ENCODE data around the gene NCK1.
"Not testable (repeated sequence)": the region's sequence is repeated elsewhere in the genome, so short reads cannot be mapped to it uniquely, and the experiment has no call there.

The NCK1 gene

DNA sequence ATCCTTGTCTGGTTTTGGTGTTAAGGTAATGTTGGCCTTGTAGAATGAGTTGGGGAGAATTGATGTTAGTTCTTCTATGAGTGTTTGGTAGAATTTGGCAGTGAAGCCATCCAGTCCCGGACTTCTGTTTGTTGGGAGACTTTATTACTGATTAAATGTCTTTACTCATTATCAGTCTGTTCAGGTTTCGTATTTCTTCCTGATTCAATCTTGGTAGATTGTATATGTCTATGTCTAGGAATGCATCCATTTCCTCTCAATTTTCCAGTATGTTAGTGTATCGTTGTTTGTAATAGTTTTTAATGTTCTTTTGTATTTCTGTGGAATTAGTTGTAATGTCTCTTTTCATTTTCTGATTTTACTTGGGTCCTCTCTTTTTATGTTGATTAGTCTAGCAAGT, 39.4 kb downstream of the NCK1 start:
- in situ Hi-C loops (cut with HindIII; ENCODE audit: low sequenced_read_pairs): no loop called here
- DNase-seq (ENCODE audit: low read depth, low spot score): no peak
- H3K4me3 ChIP-seq (ENCODE audit: low read depth, low read length): no peak overlapping the region
- TF ChIP-seq, protein P1, sequence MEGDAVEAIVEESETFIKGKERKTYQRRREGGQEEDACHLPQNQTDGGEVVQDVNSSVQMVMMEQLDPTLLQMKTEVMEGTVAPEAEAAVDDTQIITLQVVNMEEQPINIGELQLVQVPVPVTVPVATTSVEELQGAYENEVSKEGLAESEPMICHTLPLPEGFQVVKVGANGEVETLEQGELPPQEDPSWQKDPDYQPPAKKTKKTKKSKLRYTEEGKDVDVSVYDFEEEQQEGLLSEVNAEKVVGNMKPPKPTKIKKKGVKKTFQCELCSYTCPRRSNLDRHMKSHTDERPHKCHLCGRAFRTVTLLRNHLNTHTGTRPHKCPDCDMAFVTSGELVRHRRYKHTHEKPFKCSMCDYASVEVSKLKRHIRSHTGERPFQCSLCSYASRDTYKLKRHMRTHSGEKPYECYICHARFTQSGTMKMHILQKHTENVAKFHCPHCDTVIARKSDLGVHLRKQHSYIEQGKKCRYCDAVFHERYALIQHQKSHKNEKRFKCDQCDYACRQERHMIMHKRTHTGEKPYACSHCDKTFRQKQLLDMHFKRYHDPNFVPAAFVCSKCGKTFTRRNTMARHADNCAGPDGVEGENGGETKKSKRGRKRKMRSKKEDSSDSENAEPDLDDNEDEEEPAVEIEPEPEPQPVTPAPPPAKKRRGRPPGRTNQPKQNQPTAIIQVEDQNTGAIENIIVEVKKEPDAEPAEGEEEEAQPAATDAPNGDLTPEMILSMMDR (IDR thresholded peaks at IDR 0.05; ENCODE audit: low read depth, low read length): no peak

- in situ Hi-C loops (cut with HindIII; ENCODE audit: low sequenced_read_pairs); H3K4me3 ChIP-seq (ENCODE audit: low read depth, low read length); DNase-seq (ENCODE audit: low read depth, low spot score): not testable (repeated sequence)
Measured at GRCh38 chr3:136902530-136902929, 40.5 kb downstream of the NCK1 start.

- in situ Hi-C loops (cut with HindIII; ENCODE audit: low sequenced_read_pairs): no loop called here
- TF ChIP-seq, protein P1 (IDR thresholded peaks at IDR 0.05; ENCODE audit: low read depth, low read length): no peak
- DNase-seq (ENCODE audit: low read depth, low spot score): no peak
- H3K4me3 ChIP-seq (ENCODE audit: low read depth, low read length): no peak overlapping the region
Measured at GRCh38 chr3:136903899-136904298, 41.9 kb downstream of the NCK1 start.

GRCh38 chr3:136904746-136905145, 42.7 kb downstream of the NCK1 start:
- in situ Hi-C loops (cut with HindIII; ENCODE audit: low sequenced_read_pairs): no loop called here
- TF ChIP-seq, protein P1 (IDR thresholded peaks at IDR 0.05; ENCODE audit: low read depth, low read length): no peak

DNA sequence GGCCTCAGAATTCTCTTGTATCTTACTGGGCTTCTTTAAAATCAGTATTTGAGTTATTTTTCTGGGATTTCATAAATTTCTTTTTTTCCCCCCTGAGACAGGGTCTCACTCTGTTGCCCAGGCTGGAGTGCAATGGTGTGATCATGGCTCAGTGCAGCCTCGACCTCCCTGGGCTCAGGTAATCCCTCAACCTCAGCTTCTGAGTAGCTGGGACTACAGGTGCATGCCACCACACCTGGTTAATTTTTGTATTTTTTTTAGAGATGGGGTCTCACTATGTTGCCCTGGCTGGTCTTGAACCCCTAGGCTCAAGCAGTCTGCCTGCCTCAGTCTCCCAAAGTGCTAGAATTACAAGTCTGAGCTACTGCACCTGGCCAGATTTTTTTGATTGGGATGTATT, 43.5 kb downstream of the NCK1 start:
- no peak overlapping the region for H3K4me3 ChIP-seq (ENCODE audit: low read depth, low read length)
- in situ Hi-C loops (cut with HindIII; ENCODE audit: low sequenced_read_pairs): no loop called here

More at GRCh38 chr3:136904746-136905145, 42.7 kb downstream of the NCK1 start:
- DNase-seq (ENCODE audit: low read depth, low spot score): no peak
- H3K4me3 ChIP-seq (ENCODE audit: low read depth, low read length): no peak overlapping the region

DNA sequence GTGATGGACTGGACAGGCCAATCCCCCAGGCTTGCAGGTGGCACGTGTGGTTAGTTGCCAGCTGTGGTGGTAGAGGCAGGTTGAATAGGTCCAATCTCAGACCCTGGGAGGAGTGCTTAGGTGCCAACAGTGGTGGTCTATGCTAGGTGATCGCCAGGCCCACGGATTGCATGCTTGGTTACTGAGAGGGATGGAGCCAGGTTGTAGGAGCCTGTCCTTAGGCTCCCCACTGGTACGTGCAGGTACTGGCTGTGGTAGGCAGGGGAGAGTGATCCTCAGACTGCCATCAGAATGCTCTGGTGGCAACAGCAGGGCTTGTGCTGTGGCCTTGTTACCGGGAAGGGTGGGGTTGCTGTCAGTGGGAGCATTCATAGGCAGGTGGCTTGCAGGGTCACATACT, 44.7 kb downstream of the NCK1 start:
- in situ Hi-C loops (cut with HindIII; ENCODE audit: low sequenced_read_pairs): no loop called here
- no peak overlapping the region for H3K4me3 ChIP-seq (ENCODE audit: low read depth, low read length)
- TF ChIP-seq, protein P1 (IDR thresholded peaks at IDR 0.05; ENCODE audit: low read depth, low read length): no peak

More for the DNA sequence above, 43.5 kb downstream of the NCK1 start:
- DNase-seq (ENCODE audit: low read depth, low spot score): no peak
- TF ChIP-seq, protein P1 (IDR thresholded peaks at IDR 0.05; ENCODE audit: low read depth, low read length): no peak

DNA sequence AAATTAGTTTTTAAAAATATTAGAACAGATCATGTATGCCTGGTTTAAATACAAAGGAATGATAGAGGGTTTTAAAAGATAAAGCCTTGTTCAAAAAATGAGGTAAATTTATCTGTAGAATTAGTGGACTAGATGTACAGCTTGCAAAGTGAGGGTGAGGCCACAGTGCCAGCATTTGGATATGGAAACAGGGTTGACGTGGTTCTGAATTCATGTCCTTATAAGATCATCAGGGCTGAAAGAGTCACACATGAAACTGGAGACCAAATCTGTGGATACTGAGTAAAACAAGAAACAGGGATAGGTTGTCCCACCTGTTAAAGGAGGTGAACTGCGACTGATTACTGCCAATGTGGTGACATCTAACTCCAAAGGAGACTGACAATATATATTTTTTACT, 46.3 kb downstream of the NCK1 start:
- in situ Hi-C loops (cut with HindIII; ENCODE audit: low sequenced_read_pairs): no loop called here
- H3K4me3 ChIP-seq (ENCODE audit: low read depth, low read length): no peak overlapping the region

More for the DNA sequence above, 44.7 kb downstream of the NCK1 start:
- DNase-seq (ENCODE audit: low read depth, low spot score): no peak

More for the DNA sequence above, 46.3 kb downstream of the NCK1 start:
- no peak for DNase-seq (ENCODE audit: low read depth, low spot score)
- TF ChIP-seq, protein P1 (IDR thresholded peaks at IDR 0.05; ENCODE audit: low read depth, low read length): no peak
